Natural killer cell (primary cell): ENCODE data around the gene CDK11B. TPM values are rescaled to one million over a fixed set of nuclear protein-coding genes. Genes with fewer than 3 reads are reported as not detected.

Experiments
- ATAC-seq, 3 donors: fragments of 150-1000 bp in 2 of 3; fragments of 200-7000 bp in 1 of 3; cut with Tn5 transposase; 1 replicate in 1 of 3; 2 replicates in 2 of 3; pipeline ENCODE4 v1.10.0; 2021; ENCODE audit warnings: mild to moderate bottlenecking in 2 of 3, moderate library complexity in 2 of 3
- DNase-seq, 2 donors: peaks; one replicate each; pipeline versions ENCODE4 v3.0.0 to v3.0.0-alpha.2; 2013 to 2021; ENCODE audit warnings: mixed read lengths in 1 of 2
- H3K27ac ChIP-seq: one replicate; pipeline ENCODE4 v1.5.1; 2013; ENCODE audit warnings: mild to moderate bottlenecking, low read length
- H3K27me3 ChIP-seq: one replicate; pipeline ENCODE4 v1.6.1; 2013; ENCODE audit warnings: low read length; ENCODE audit not compliant: control insufficient read depth, insufficient read depth
- H3K36me3 ChIP-seq: one replicate; pipeline ENCODE4 v1.6.1; 2013; ENCODE audit warnings: low read length; ENCODE audit not compliant: control insufficient read depth, insufficient read depth
- H3K4me1 ChIP-seq: one replicate; pipeline ENCODE4 v1.6.1; 2013; ENCODE audit warnings: low read length; ENCODE audit not compliant: control insufficient read depth, insufficient read depth
- H3K4me3 ChIP-seq: one replicate; pipeline ENCODE4 v1.5.1; 2013; ENCODE audit warnings: low read length
- H3K9me3 ChIP-seq: one replicate; pipeline ENCODE4 v1.6.1; 2013; ENCODE audit warnings: low read length; ENCODE audit not compliant: control insufficient read depth, insufficient read depth
- H3K27ac Mint-ChIP-seq, 2 donors: one replicate each; pipeline ENCODE4 v1.8.0; 2022; ENCODE audit warnings: mild to moderate bottlenecking in 2 of 2, mixed read lengths in 2 of 2, moderate library complexity in 1 of 2
- H3K27me3 Mint-ChIP-seq, 2 donors: one replicate each; pipeline ENCODE4 v1.8.0; 2022; ENCODE audit warnings: low read depth in 2 of 2, mixed read lengths in 2 of 2
- H3K36me3 Mint-ChIP-seq: one replicate; pipeline ENCODE4 v1.8.0; 2022; ENCODE audit warnings: mixed read lengths
- H3K4me1 Mint-ChIP-seq, 2 donors: one replicate each; pipeline ENCODE4 v1.8.0; 2022; ENCODE audit warnings: mixed read lengths in 2 of 2
- H3K4me3 Mint-ChIP-seq: one replicate; pipeline ENCODE4 v1.8.0; 2022; ENCODE audit warnings: mild to moderate bottlenecking, moderate library complexity, mixed read lengths
- H3K9me3 Mint-ChIP-seq, 2 donors: one replicate each; pipeline ENCODE4 v1.8.0; 2022; ENCODE audit warnings: mixed read lengths in 2 of 2
- CTCF ChIP-seq: fragments of 200-600 bp; IDR thresholded peaks from one replicate; pipeline ENCODE4 v1.8.0; 2022; ENCODE audit warnings: antibody characterized with exemption
- WGBS: methylation state at CpG from one replicate; pipeline ENCODE4 v1.1.7; 2013; ENCODE audit warnings: missing lambda C conversion rate; ENCODE audit not compliant: insufficient coverage; 5-methylcytosine and 5-hydroxymethylcytosine counted together
- intact Hi-C: fragments of 100-400 bp; cut with micrococcal nuclease; formaldehyde crosslinking; loops from one replicate; pipeline ENCODE4 v1.14.2; 2022
- total RNA-seq, 4 donors: library from RNA; stranded (reverse); fragments of 120-200 nt in 1 of 4; gene quantifications; one replicate each; pipeline versions ENCODE4 v1.2.3 to v1.2.4, GENCODE V29; 2013 to 2022

Gene CDK11B
- total RNA-seq, 3 donors from 2014 or later (not counting 1 experiment from before 2014, with no cell fraction given): 49.6 to 65.9 (median 50.2) TPM

- H3K27ac ChIP-seq: no peak overlapping the region
- ATAC-seq: no peak
- Mint-ChIP-seq H3K4me3 (peak overlapping the region; percentile 81), H3K9me3 (no peaks in the 10 kb centered on the region), H3K36me3 (no peaks in the 10 kb centered on the region), H3K4me1 (peaks cover 22 to 25% of the 10 kb centered on the region in 2 donors), H3K27ac (peak overlapping the region in 1 of 2 donors; percentile 67), H3K27me3 (no peaks in the 10 kb centered on the region)
- 93% methylated on average over 11 of the region's 11 CpGs for WGBS
- no peaks in the 10 kb centered on the region for H3K27me3 ChIP-seq
- H3K4me3 ChIP-seq: no peak overlapping the region
- intact Hi-C loops: loop anchor here (10.0 kb wide), 1 partner anchor 57 kb away; no protein-coding TSS in a partner anchor
- TF ChIP-seq CTCF: no peak
- H3K4me1 ChIP-seq: peaks cover 24% of the 10 kb centered on the region
- no peaks in the 10 kb centered on the region for H3K36me3 ChIP-seq
- H3K9me3 ChIP-seq: no peaks in the 10 kb centered on the region
- DNase-seq: no peak
Observed at GRCh38 chr1:1617516-1617915, 41.3 kb downstream of the CDK11B start.

- 95% methylated on average over 19 of the region's 19 CpGs for WGBS
- H3K36me3 Mint-ChIP-seq: no peaks in the 10 kb centered on the region
- no peaks in the 10 kb centered on the region for H3K9me3 Mint-ChIP-seq
- intact Hi-C loops: loop anchor here (10.0 kb wide), 1 partner anchor 58 kb away; no protein-coding TSS in a partner anchor
- H3K27ac Mint-ChIP-seq: peak overlapping the region in 1 of 2 donors; percentile 67
- no peaks in the 10 kb centered on the region for H3K27me3 ChIP-seq
- DNase-seq: no peak
- H3K9me3 ChIP-seq: no peaks in the 10 kb centered on the region
- no peak for TF ChIP-seq CTCF
- ATAC-seq: no peak
- no peak overlapping the region for H3K4me3 ChIP-seq
- H3K4me3 Mint-ChIP-seq: peak overlapping the region; percentile 81
- H3K27ac ChIP-seq: no peak overlapping the region
- H3K4me1 ChIP-seq: peaks cover 24% of the 10 kb centered on the region
- no peaks in the 10 kb centered on the region for H3K27me3 Mint-ChIP-seq
- no peaks in the 10 kb centered on the region for H3K36me3 ChIP-seq
- H3K4me1 Mint-ChIP-seq: peaks cover 18 to 22% of the 10 kb centered on the region in 2 donors
Observed at GRCh38 chr1:1616838-1617237, 42.0 kb downstream of the CDK11B start.

GRCh38 chr1:1616045-1616790, 42.6 kb downstream of the CDK11B start:
- Histone ChIP-seq H3K4me1 (peaks cover 24% of the 10 kb centered on the region), H3K4me3 (peak overlapping the region; percentile 26), H3K27ac (no peak overlapping the region), H3K36me3 (no peaks in the 10 kb centered on the region), H3K9me3 (no peaks in the 10 kb centered on the region), H3K27me3 (no peaks in the 10 kb centered on the region)
- 12% methylated on average over 80 of the region's 80 CpGs for WGBS
- TF ChIP-seq CTCF: no peak
- no peaks in the 10 kb centered on the region for H3K36me3 Mint-ChIP-seq
- intact Hi-C loops: loop anchor here (10.0 kb wide), 1 partner anchor 59 kb away; no protein-coding TSS in a partner anchor
- peaks cover 18 to 22% of the 10 kb centered on the region in 2 donors for H3K4me1 Mint-ChIP-seq
- peak overlapping the region; percentile 81 for H3K4me3 Mint-ChIP-seq
- no peaks in the 10 kb centered on the region for H3K9me3 Mint-ChIP-seq
- peak overlapping the region in 1 of 2 donors; percentile 67 for H3K27ac Mint-ChIP-seq
- ATAC-seq (peak in 2 of 3 donors; percentile 14), DNase-seq (peak in 1 of 2 donors; percentile 68)
- H3K27me3 Mint-ChIP-seq: no peaks in the 10 kb centered on the region
